SW480 (cell line): Measurements from ENCODE around the gene C1QTNF6.

Experiments used
- DNase-seq: peaks from one replicate; pipeline ENCODE4 v3.0.0-alpha.2; 2016; ENCODE audit warnings: low spot score

The C1QTNF6 gene

DNA sequence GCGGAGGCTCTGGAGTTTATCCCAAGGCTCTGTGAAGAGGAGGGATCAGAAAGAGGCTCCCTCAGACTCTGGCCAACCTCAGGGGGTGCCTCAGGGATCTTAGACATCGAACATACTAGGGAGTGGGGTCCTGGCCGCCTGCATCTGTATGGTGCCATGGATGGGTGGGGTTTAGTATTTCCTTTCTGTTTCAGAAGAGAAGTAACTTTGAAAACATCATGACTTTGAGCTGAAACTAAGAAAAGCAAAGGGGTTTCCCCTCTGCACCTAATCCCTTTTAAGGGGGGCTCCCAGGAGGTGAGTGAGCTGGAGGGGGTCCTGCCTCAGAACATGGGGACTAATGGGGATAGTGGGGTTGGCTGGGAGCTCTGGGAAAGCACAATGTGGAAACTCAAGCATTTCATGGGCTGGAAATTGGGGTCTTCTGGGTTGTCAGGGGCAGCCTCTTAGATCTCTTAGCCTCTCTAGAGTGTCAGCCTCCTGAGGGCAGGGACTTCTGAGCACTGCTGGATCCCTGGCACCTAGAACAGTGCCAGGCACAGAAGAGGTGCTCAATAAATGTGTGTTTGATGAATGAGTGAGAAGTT, 36.0 kb upstream of the C1QTNF6 start:
- no peak for DNase-seq

DNA sequence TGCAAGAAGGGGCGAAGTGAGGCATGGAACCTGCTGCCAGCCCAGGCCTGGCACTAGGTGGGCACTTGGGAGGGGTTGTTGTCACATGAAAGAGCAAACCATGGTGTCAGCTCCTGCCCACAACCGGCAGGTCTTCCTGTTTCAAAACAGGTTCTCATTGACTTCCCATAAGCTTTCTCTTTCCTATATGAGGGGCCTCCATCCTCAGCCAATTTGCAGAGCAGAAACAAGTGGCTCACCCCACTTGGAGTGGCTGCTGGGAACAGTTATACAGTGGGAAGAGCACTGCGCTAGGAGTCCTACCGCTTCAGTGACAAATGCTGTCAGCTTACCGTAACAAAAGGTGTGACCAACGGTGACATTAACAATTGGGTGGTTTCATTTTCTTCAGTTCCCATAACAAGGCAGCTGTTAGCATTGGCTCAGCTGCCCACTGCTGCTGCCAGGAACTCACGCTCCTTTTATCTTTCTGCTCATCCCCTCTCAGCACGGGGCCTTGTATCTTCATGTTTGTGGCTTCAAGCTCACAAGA, 34.5 kb upstream of the C1QTNF6 start:
- no peak for DNase-seq

DNA sequence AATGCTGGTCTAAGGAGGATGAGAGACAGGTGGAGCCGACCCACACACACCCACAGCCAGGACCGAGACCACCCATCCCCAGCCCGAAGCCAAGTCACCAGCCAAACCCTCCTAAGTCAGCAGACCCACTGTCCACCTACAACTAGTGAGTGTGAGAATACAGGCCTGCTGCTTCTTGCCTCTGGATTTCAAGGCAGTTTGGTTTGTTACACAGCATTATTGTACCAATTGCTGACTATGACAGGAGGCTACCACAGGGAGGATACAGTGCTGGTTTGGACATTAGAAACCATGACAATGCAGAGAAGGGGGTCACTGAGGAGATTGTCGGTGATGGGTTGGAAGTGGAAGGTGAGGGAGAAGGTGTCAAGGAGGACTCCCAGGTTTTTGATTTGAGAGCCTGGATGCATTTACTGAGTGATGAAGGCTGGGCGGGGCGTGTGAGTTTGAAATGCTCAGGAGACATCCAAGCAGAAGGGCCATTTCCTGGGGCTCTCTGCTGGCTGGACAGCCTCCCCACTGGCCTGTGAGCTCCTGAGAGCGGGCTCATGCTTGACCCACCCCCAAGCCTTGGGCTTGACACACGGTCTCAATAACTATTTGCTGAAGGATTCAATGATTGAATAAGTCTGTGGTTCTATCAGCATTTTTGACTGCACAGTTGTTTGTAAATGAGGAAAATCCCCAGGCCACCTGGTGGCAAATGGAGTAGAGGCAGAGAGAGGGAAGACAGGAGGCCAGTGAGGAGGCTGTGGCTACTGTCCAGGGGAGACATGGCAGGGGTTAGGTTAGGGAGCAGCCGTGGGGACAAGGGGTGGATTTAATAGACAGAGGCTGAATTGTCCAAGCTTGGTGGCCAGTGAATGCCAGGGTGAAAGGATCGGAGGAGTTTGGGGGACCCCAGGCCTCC, 33.6 kb upstream of the C1QTNF6 start:
- no peak for DNase-seq

DNA sequence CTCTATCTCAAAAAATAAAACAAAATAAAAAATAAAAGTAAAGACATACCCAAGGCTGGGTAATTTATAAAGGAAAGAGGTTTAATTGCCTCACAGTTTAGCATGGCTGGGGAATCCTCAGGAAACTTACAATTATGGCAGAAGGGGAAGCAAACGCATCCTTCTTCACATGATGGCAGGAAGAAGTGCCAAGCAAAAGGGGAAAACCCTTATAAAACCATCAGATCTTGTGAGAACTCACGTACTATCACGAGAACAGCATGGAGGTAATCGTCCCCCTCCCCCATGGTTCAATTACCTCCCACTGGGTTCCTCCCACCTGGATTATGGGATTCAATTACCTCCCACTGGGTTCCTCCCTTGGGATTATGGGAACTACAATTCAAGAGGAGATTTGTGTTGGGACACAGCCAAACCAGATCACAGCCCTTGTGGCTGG, 32.5 kb upstream of the C1QTNF6 start:
- DNase-seq = no peak

DNA sequence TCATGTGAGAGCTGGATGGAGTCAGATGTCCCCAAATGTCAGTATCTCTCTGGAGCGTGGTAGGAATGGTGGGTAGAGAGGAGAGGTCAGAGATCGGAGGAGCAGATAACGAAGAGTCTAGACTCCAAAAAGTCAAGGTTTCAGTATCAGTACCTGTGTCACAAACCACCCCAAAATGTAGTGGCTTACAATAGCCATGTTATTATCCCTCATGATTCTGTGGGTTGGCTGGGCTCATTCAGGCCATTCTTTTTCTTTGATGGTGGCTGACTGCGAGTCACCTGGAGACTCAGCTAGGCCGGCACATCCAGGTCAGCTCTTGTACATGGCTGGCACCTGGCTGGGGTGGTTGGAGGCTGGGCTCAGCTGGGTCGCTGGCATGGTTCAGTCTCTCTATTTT, 31.5 kb upstream of the C1QTNF6 start:
- no peak for DNase-seq

DNA sequence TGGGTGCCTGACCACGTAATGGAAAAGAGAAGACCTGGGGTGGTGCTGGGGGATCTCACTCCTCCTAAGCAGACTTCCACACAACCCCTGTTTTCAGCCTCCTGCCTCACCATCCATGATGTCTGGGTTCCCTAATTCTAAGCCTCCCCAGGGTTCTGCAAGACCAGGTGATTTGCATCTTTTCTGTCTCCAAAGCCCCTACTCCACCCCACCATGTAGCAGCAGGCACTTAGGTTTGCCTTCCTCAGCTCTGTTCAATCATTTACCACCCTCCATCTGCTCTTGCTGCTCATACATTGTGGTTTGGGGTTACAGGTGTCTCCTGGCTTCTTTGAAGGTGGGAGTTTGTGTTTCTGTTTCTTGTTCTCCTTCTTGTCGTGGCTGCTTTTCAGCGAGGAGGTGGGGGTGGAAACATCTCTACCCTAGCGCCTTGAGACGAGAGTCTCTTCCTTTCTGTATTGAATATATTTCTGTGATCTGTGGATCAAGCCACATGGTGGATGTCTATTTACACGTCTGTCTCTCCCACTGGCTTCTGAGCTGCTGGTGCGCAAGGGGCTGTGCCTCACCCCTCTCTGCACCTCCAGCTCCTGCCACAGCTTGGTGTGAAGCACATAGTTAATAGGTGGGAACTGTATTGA, 30.8 kb upstream of the C1QTNF6 start:
- DNase-seq = no peak

DNA sequence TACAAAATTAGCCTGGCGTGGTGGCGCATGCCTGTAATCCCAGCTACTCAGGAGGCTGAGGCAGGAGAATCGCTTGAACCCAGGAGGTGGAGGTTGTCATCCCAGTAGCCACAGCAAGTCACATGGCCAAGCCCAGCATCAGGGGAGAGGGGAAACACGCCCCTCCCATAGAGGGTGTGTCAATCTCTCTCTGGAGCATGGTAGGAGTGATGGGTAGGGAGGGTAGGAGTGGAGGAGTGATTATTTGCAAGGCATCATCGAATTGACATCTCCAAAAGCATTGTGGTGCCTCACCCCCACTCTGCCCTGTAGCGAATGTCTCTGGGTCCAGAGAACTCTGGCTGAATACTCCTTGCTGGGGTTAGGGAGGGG, 30.3 kb upstream of the C1QTNF6 start:
- no peak for DNase-seq

DNA sequence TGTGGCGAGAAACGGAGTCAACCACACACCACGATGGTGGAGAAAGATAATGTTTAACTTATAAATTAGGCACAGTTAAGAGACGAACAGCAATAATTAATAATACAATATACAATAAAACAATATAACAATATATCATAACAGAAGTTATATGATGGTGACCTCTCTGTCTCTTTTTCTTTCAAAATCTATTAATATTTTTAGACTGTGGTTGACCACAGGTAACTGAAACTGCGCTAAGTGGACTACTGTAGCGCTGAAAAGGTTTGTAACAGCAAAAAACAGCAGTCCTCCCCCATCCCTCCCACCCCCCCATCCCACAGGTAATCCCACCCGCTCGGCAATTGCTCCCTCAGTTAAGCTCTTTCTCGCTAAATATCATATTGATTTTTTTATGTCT, 27.8 kb upstream of the C1QTNF6 start:
- no peak for DNase-seq

DNA sequence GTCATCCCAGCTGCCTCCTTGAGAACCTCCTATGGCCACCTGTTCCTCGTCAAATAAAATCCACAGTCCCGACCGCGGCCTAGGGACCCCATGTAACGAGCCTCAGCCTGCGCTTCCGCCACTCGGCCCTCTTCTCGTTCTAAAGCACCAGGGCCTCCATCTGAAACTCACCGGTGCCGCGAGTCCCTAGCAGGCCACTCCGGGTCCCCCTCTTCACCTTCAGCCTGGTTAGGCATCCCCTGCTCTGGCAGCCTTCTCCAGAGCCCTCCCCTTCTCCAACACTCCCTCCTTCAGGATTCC, 26.6 kb upstream of the C1QTNF6 start:
- DNase-seq = no peak

DNA sequence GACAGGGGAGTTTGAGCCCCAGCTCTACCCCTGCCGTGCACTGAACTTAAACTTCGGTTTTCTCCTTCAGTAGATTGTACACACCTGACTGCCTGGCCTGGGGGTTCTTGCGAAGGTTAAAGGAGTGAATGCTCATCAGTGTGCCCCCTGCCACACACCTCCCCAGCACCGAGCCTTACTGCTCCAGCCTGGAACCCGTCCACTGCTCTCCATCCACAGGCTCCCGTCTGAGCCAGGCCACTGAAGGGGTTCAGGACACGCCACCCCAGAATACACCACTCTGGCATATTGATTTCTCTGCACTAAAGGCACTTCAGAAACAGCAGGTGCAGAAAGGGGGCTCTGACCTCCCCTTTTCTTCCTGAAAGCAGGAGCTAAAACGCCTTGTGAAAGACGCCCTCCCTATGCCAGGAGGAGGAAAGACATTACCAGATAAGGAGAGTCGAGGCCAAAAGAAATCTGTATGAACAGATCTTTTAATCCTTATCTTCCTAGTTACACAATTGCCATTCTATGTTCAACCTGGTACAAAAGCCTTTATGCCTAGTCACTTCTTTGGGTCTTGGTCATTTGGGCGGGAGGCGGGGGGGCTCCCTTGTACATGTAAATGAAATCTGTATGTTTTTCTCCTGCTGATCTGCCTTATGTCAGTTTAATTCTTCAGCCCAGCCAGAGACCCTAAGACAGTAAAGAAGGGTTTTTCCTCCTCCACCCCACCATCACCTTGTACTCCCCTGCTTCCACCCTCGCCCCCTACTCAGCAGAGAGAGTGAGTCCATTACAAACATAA, 26.1 kb upstream of the C1QTNF6 start:
- no peak for DNase-seq

DNA sequence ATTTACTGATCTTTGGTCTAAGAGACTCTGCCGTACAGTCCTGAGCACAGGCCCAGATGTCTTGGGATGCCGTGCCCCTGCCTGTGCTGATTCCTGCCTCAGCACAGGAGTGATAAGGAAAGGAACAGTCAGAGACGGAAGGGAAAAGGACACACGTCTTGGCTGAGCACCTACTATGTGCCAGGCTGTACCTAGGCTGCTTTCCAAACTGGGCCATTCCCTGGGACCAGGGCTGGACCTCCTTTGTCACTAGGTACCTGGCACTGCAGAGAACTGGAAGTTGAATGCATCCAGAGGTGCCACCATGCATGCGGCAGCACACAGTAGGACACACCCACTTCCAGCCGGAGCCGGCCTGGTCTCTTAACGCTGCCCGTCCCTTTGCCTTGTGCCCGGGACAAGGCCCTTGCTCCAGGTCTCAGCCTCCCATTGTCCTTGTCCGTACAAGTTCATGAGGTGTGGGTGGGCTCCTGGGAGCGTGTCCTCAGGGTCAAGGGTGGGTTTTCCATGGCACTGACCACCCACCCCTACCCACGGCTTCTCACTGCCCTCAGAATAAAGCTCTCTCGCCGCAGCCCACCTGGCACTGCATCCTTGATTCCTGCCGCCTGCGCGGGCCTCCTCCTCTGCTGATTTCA, 25.3 kb upstream of the C1QTNF6 start:
- no peak for DNase-seq

DNA sequence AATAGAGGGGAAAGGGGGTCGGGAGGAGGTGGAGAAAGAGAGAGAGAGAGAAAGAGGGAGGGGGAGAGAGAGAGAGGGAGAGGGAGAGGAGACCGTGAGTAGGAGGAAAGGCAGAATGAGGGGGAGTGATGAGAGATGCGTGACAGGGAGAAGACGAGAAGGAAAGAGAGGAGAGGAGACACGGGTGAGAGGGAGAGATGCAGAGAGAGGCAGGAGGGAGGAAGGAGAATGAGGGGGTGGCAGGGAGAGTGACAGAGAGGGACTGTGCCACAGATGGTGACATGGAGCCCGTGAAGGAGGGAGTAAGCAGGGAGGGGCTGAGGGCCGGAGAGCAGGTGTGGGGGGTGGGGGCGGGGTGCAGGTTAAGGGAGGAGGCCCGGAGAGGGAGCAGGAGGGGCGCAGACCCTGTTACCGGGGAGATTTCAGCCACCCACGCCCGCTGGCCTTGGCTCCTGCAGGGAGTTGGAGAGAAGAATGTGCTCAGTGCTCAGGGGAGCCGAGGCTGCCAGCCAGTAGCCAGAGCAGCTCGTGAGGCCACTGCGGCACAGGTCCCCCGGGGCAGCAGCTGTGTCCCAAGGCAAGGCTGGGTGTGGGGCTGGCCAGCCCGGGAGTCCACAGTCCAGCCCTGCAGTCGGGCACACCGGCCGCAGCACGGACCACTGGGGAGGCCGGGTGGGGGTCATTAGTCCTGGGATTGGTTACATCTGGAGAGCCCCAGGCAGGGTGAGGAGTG, 24.3 kb upstream of the C1QTNF6 start, which contains the start of gene SSTR3:
TSS of gene SSTR3 (minus strand) at position 304 of the 733 bp plus-strand sequence. CDS start 4,674 bp downstream, outside the sequence.
- DNase-seq = no peak

DNA sequence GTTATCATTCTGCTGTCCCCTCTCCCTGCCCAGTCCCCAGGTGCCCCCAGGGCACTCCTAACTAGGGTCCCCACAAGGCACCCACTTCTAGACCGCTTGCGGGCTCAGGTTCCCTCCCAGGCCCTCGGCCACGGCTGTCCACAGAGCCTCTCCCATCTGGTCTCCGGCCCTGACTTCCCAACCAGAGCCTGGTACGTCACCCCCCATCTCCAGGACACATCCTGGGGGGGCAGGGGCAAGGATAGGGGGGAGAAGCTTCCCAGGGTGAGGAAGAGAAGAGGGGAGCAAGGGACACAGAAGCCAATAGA, 23.8 kb upstream of the C1QTNF6 start:
- DNase-seq = no peak

DNA sequence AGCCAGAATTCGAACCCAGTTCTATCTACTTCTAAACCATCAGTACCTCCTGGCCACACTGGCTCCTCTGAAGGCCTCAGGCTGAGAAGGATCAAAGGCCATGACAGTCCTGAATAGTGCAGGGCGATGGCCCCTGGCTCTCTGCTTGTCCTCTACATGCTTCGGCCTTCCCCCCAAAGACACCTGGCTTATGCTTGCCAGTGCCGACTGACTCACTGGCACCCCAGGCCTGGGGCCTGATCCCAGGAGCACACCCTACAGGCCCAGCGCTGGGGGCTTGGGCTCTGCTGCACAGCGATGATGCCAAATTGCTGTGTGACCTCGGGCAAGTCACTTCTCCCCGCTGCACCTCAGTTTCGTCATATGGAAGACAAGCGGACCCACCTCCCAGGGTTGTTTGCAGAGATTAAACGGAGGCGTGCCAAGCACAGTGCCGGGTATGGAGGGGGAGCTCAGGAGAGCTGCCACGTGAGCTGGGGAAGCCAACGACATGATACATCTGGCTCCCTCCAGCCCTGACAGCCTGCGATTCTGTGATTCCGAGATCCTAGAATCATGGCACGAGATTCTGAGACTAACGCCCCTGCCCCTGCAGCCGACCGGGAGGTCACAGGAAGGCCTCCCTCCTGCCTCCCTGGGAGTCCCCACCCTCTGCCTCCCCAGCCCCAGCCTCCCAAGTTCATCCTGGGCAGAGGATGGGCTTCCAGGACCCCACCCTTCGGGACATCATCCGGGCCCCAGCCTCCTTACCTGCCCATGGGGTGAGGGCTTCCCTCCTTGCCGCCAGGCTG, 23.2 kb upstream of the C1QTNF6 start:
- DNase-seq = no peak

DNA sequence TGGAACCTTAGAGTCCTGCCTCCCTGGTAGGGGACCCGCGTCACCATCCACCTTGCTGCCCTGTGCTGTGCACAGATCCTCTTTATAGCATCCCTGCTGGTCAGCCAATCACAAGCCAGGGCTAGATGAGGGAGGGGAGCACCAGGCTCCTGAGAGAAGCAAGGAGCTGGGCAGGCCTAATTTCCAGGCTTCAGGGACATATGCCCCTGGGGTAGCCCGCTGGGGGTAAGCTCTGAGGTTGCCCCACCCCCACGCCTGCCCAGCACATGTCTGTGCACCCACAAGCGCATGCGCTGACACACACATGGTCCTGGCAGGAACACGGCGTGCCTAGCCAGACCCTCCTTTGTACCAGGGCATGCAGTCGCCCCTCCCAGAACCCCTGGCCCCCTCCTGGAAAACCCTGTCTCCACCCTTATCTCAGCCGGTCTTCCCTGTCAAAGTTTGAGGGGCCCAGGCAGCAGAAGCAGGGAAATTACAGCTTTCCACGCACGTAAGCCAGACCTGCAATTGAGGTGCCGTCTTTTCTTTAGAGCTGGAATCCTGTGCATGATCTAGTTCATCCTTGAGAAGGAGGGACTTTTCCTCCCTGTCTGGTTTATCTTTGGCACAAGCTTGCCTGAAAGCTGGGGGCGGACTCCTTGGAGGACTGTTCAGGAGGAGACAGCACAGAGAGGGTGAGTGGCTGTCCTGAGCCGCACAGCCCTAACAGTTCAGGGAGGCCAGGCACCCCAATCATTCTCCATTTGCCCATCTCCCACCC, 22.2 kb upstream of the C1QTNF6 start:
- DNase-seq = no peak

DNA sequence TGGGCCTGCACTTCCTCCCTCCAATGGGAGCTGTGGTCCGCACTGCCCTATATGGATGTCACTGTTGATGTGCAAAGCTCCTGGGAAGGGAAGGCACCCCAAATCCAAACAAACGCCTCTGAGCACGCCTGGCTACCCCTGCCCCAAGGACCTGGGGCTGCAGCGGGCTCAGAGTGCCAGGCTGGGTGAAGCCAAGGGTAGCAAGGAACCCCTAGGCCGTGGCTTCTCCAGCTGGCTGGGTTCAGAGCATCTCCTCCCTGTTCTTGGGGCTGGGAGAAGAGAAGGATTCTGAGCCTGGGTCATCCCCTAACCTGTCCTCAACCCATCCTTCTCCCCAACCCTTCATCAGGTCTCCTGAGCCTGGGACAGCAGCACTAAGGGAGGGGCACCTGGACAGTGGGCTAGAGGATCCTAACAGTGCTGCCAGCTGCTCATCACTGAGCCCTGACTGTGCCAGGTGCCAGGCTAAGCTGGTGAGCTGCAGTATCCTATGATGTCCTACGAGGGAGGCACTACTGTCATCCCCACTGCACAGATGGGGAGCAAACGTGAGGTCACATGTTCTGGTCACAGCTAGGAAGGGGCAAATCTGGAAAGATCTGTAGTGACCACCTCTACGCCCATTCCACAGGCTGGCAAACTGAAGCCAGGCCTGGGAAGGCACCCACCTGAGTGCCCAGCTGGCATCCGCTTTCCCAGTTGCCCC, 21.2 kb upstream of the C1QTNF6 start:
- DNase-seq = no peak

DNA sequence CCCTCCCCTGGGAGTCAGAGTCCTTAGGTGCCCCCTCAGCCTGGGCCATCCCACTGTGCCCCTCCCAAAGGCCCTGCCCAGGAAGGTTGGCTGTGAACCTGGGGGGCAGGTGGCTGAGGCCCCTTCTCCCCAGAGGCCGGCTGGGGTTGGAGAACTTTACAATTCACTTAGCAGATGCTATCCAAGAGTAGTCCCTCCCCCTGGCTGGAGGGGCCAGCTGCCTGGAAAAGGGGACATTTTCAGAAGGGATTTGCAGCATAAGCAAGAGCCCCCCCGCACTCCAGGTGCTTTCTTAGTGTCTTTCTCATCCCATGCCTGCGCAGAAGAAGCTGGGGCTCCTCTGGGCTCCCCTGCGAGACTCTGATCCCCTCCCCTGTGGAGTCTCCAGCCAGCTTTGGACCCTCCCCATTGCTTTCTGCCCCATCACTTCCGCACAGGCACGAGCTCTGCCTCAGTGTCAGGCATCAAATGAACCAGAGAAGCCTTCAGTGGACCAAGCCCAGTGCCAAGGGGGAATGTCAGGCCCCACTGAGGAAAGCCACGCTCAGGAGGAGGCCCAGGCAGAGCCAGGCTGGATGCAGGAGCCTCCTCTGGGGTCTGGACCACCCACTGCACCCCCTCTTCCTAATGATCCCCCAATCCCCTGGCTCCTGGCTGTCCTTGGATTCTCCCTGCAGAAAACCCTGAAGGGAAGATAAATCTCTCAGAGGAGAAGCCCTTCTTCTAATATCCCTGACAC, 20.5 kb upstream of the C1QTNF6 start:
- no peak for DNase-seq

DNA sequence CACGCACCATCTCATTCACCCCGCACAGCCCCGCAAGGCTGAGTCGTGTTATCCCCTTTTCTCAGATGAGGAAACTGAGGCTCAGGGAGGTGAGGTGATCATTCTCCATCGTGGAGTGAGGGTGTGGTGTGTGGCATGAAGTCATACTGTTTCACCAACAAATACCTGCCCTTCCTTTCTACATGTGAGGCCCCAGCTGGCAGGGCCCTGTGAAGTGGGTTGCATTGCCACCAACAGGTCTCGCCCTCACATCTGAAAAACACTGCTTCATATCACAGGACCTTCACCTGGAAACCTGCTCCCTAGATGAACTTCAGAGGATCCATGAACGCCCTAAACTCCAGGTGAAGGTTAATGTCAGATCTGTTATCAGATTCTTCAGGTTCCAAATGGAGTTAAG, 19.9 kb upstream of the C1QTNF6 start:
- no peak for DNase-seq
